ENCODE results near the gene TSC2. TPM values are rescaled to one million over a fixed set of nuclear protein-coding genes. Genes with fewer than 3 reads are reported as not detected.

TSC2 gene
- total and polyA plus RNA-seq, 2 donors, result 22.7 to 61.8 TPM

DNA sequence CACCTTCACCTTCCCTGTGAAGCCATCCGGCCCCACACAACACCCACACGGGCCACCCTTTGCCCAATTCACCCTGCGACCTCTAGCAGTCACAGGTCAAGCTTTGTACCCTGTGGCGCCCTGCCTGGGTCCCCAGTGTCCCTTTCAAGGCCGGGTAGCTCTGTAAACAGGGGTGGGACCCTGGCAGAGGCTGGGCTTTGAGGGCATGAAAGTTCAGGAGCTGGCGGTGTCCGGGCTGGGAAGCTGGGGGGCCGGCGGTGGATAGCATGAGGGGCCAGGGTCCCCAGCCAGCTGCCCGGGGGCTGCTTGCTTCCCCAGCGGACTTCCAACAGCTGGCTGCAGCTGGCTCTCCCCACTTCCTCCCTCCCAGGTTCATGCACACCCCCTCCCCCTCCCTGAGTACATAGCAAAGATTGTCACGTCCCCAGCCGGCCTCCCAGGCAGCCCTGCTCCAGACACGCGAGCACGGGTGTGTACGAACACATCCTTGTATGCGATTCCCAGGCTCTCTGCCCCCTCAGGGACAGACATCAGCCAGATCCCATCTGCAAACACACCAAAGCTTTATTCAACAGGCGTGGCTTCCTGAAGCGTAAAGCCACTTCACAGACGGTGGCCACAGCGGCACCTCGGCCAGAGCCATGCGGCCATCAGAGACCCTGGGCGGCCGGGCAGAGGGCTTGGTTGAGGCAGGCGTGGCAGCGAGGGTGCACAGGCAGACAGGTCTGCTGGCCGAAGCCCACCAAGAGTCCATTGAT is 8.3 kb upstream of the TSC2 start:
- peaks cover 0 to 49% of the 10 kb centered on the region in 2 donors for H3K4me1 ChIP-seq (ENCODE audit: control insufficient read depth in 2 of 2, insufficient read depth in 2 of 2, low read length in 2 of 2)
- H3K27ac ChIP-seq (ENCODE audit: low read depth in 1 of 2, low read length in 1 of 2), result no peak overlapping the region
- no peaks in the 10 kb centered on the region for H3K27me3 ChIP-seq (ENCODE audit: control insufficient read depth in 2 of 2, insufficient read depth in 1 of 2, low read length in 1 of 2)
- H3K9me3 ChIP-seq (ENCODE audit: control insufficient read depth in 2 of 2, insufficient read depth in 1 of 2, low read length in 1 of 2), result no peaks in the 10 kb centered on the region
- H3K4me3 ChIP-seq (ENCODE audit: low read length in 2 of 2), result no peak overlapping the region
- H3K36me3 ChIP-seq (ENCODE audit: control insufficient read depth in 2 of 2, insufficient read depth in 2 of 2, low read length in 1 of 2), result peaks cover 0 to 6% of the 10 kb centered on the region in 2 donors
- 90% methylated on average over 29 of the region's 29 CpGs for WGBS
- DNase-seq (ENCODE audit: low read depth in 6 of 9, low spot score in 9 of 9), result no peak

DNA sequence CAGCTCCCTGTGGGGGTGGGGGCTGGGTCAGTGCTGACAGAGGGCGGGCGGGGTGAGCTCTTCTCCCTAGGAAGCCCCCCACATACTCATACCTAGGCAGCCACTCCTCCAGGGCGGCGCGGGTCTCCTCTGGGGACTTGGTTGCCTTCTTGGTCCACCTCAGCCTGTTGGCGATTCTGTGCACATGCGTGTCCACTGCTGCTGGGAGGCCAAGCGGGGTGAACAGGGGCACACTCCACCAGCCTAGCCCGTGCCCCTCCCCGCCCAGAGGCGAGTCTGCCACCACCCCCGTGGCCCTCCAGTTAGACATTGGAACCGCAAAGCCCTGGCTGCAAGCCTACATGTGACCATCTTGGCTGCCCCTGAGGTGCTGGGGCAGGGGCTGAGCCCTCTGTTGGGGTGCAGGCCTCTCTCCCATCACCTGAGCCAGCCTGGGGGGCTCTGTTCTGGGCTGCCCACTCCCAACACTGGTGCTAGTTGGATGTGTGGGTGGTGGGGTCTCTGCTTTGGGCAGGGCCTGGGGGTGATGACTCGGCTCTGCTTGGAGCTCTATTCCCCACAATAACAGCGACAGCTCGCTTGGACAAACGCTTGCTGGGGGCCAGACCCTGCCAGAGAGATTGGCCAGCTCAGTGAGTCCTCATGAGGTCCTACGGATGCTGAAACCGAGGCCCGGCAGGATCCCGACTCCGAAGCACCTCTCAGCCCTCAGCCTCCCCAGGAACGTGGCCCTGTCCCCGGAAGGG is 7.6 kb upstream of the TSC2 start:
- no peak overlapping the region for H3K27ac ChIP-seq (ENCODE audit: low read depth in 1 of 2, low read length in 1 of 2)
- peaks cover 0 to 6% of the 10 kb centered on the region in 2 donors for H3K36me3 ChIP-seq (ENCODE audit: control insufficient read depth in 2 of 2, insufficient read depth in 2 of 2, low read length in 1 of 2)
- no peak for DNase-seq (ENCODE audit: low read depth in 6 of 9, low spot score in 9 of 9)
- H3K4me1 ChIP-seq (ENCODE audit: control insufficient read depth in 2 of 2, insufficient read depth in 2 of 2, low read length in 2 of 2), result peaks cover 0 to 49% of the 10 kb centered on the region in 2 donors
- H3K27me3 ChIP-seq (ENCODE audit: control insufficient read depth in 2 of 2, insufficient read depth in 1 of 2, low read length in 1 of 2), result no peaks in the 10 kb centered on the region
- H3K4me3 ChIP-seq (ENCODE audit: low read length in 2 of 2), result no peak overlapping the region
- no peaks in the 10 kb centered on the region for H3K9me3 ChIP-seq (ENCODE audit: control insufficient read depth in 2 of 2, insufficient read depth in 1 of 2, low read length in 1 of 2)
- 96% methylated on average over 24 of the region's 24 CpGs for WGBS

DNA sequence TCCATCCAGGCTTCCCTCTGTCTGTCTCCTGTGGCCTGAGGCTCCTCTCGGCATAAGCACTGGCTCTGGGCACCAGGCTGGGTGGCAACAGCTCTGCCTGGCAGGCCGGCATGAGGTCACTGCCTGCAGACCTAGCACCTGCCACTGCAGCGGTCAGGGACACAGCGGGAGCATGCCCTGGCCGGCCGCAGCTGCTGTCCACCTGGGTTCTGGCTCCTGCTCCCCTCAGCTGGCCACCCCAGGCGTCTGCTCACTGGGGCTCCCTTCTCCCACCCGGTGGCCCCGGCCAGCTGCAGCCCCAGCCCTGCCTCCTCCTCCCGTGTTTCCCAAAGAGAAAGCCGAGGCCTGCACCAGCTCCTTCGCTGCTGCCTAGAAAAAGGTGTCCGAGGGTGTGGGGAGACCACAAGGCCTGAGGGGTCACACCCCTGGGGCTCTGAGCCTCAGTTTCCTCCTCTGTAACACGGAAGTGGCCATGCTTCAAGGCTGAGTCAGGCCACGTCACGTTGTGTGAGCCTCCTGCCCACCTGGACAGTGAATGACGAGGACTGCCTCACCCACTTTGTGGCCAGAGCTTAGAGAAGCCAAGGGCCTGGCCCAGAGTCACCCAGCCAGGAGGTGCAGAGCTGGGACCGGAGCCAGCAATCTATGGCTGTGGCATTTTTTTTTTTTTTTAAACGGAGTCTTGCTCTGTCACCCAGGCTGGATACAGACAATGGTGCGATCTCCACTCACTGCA is 6.8 kb upstream of the TSC2 start:
- Histone ChIP-seq H3K4me1 (ENCODE audit: control insufficient read depth in 2 of 2, insufficient read depth in 2 of 2, low read length in 2 of 2) (peaks cover 0 to 43% of the 10 kb centered on the region in 2 donors), H3K9me3 (ENCODE audit: control insufficient read depth in 2 of 2, insufficient read depth in 1 of 2, low read length in 1 of 2) (no peaks in the 10 kb centered on the region), H3K27ac (ENCODE audit: low read depth in 1 of 2, low read length in 1 of 2) (no peak overlapping the region), H3K27me3 (ENCODE audit: control insufficient read depth in 2 of 2, insufficient read depth in 1 of 2, low read length in 1 of 2) (no peaks in the 10 kb centered on the region), H3K4me3 (ENCODE audit: low read length in 2 of 2) (no peak overlapping the region), H3K36me3 (ENCODE audit: control insufficient read depth in 2 of 2, insufficient read depth in 2 of 2, low read length in 1 of 2) (peaks cover 0 to 6% of the 10 kb centered on the region in 2 donors)
- WGBS, result 97% methylated on average over 20 of the region's 20 CpGs
- DNase-seq (ENCODE audit: low read depth in 6 of 9, low spot score in 9 of 9), result no peak

DNA sequence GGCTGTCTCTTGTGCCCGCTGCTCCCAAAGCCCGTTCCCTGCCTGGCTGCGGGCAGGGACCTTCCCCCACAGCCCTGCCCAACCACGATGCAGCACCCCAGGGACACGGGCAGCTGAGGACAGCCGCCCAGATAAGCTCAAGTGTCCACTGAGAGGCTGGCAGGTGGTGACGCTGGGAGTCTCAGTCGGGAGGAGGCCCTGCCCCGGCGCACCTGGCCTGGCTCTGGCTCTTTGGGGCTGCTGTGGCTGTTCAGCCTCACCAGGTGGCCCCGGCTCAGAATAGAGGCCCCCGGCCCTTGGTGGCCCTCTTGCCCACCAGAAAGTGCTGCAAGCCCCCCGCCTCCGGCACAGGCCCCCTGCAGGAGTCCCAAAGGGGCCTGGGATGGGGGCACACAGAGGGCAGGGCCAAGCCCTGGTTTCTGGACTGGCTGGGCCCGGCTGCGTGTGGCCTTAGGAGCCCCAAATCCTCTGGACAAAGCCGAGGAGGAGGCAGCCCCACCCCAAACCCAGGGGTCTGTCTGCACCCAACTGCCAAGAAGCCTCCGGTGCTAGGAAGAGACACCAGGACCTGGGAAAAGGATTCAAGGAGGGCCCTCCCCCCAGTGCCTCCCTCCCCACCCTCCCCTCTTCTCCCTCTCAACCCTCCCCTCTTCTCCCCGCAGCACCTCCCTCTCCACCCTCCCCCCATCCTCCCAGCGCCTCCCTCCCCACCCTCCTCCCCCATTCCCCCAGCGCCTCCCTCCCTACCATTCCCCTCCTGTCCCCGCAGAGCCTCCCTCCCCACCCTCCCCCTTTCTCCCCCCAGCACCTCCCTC is 5.4 kb upstream of the TSC2 start:
- DNase-seq (ENCODE audit: low read depth in 6 of 9, low spot score in 9 of 9), result no peak
- Histone ChIP-seq H3K27me3 (ENCODE audit: control insufficient read depth in 2 of 2, insufficient read depth in 1 of 2, low read length in 1 of 2) (no peaks in the 10 kb centered on the region), H3K9me3 (ENCODE audit: control insufficient read depth in 2 of 2, insufficient read depth in 1 of 2, low read length in 1 of 2) (no peaks in the 10 kb centered on the region), H3K4me3 (ENCODE audit: low read length in 2 of 2) (no peak overlapping the region), H3K27ac (ENCODE audit: low read depth in 1 of 2, low read length in 1 of 2) (peak overlapping the region in 1 of 2 donors; percentile 43), H3K36me3 (ENCODE audit: control insufficient read depth in 2 of 2, insufficient read depth in 2 of 2, low read length in 1 of 2) (peaks cover 0 to 6% of the 10 kb centered on the region in 2 donors), H3K4me1 (ENCODE audit: control insufficient read depth in 2 of 2, insufficient read depth in 2 of 2, low read length in 2 of 2) (peaks cover 4 to 53% of the 10 kb centered on the region in 2 donors)
- 83% methylated on average over 22 of the region's 22 CpGs for WGBS

DNA sequence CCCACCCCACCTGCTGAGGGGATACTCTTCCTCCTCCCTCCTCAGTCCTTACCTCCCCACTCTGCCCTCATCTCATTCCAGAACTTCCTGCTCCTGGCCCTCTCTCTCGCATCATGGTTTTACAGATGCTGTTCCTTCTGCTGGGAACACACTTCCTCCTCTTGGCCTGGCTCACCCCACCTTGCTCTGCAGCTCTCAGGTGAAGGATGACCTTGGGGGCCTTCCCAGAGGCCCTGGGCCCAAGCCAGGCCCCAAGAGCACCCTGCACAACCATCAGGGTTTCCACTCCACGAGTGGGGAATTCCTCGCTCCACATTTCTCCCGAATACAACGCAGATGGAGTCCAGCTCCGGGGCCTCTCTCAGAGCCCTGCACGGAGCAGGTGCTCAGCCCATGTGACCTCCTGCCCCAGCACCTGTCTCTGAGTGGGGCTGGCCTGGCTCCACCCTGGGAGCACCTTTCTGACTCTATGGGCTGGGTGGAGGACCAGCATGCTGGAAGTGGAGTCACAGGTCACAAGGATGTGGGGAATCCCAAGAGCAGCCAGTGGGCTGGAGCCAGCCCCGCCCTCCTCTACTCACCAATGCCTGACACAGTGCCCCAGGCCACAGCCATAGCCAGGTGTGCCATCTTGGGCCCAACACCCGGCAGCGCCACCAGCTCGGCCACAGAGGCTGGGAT is 4.7 kb upstream of the TSC2 start:
- peaks cover 0 to 6% of the 10 kb centered on the region in 2 donors for H3K36me3 ChIP-seq (ENCODE audit: control insufficient read depth in 2 of 2, insufficient read depth in 2 of 2, low read length in 1 of 2)
- 95% methylated on average over 11 of the region's 11 CpGs for WGBS
- H3K9me3 ChIP-seq (ENCODE audit: control insufficient read depth in 2 of 2, insufficient read depth in 1 of 2, low read length in 1 of 2), result no peaks in the 10 kb centered on the region
- peak overlapping the region in 1 of 2 donors; percentile 45 for H3K27ac ChIP-seq (ENCODE audit: low read depth in 1 of 2, low read length in 1 of 2)
- peaks cover 4 to 46% of the 10 kb centered on the region in 2 donors for H3K4me1 ChIP-seq (ENCODE audit: control insufficient read depth in 2 of 2, insufficient read depth in 2 of 2, low read length in 2 of 2)
- no peaks in the 10 kb centered on the region for H3K27me3 ChIP-seq (ENCODE audit: control insufficient read depth in 2 of 2, insufficient read depth in 1 of 2, low read length in 1 of 2)
- H3K4me3 ChIP-seq (ENCODE audit: low read length in 2 of 2), result no peak overlapping the region
- DNase-seq (ENCODE audit: low read depth in 6 of 9, low spot score in 9 of 9), result no peak

DNA sequence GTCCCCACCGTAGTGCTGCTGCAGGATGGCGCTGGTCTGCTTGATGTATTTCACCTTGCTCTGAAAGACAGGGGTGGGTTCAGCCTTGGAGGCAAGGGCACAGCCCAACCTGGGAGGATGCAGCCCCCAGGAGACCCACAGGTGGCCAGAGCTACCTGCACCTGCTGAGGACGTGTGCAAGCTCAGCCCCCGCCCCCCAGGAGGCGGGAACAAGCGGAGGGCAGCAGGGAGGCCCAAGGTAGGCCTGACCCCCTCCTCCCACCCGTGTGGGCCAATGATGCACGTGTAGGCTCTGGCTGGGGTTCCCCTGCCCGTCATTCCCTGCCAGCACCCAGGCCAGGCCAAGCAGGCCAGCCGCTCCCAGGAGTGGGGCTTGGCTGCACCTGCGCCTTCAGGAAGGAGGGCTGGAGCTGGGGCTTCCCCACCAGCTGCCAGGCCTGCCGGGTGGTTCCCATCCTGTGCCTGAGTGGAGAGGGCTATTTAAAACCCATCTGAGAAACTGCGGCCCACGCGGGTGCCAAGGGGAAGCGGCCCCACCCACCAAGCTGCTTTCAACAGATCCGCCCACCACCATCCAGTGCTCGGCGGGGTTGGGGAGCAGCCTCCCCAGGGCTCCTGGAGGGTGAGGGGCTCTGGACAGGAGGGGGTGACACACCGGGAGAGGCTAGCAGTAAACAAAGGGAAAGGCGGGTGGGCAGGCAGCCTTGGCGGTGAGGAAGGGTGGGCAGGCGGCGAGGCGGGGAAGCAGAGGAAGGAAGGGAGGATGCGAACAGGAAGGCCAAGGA is 3.9 kb upstream of the TSC2 start:
- no peaks in the 10 kb centered on the region for H3K9me3 ChIP-seq (ENCODE audit: control insufficient read depth in 2 of 2, insufficient read depth in 1 of 2, low read length in 1 of 2)
- DNase-seq (ENCODE audit: low read depth in 6 of 9, low spot score in 9 of 9), result no peak
- peaks cover 0 to 6% of the 10 kb centered on the region in 2 donors for H3K36me3 ChIP-seq (ENCODE audit: control insufficient read depth in 2 of 2, insufficient read depth in 2 of 2, low read length in 1 of 2)
- no peak overlapping the region for H3K4me3 ChIP-seq (ENCODE audit: low read length in 2 of 2)
- H3K27ac ChIP-seq (ENCODE audit: low read depth in 1 of 2, low read length in 1 of 2), result peak overlapping the region in 1 of 2 donors; percentile 45
- WGBS, result 87% methylated on average over 26 of the region's 26 CpGs
- H3K4me1 ChIP-seq (ENCODE audit: control insufficient read depth in 2 of 2, insufficient read depth in 2 of 2, low read length in 2 of 2), result peaks cover 10 to 47% of the 10 kb centered on the region in 2 donors
- H3K27me3 ChIP-seq (ENCODE audit: control insufficient read depth in 2 of 2, insufficient read depth in 1 of 2, low read length in 1 of 2), result no peaks in the 10 kb centered on the region

DNA sequence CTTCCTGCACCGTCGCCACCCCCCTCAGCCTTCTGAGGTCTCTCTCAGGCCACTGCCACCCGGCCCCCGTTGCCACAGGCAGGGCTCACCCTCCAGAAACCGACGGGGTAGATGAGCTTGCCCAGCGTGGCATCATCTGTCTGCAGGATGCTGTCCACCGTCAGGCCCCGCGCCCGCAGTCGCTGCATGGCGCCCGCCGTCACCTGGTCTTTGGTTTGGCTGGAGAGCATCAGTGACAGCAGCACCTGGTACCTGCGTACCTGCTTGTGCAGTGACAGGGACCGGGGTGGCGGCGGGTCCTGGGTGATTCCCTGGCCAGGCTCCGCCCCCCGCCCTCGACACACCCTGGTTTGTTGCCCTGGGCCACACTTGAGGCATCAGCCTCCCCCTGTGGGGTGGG is 3.2 kb upstream of the TSC2 start:
- Histone ChIP-seq H3K27ac (ENCODE audit: low read depth in 1 of 2, low read length in 1 of 2) (no peak overlapping the region), H3K36me3 (ENCODE audit: control insufficient read depth in 2 of 2, insufficient read depth in 2 of 2, low read length in 1 of 2) (peaks cover 2 to 6% of the 10 kb centered on the region in 2 donors), H3K27me3 (ENCODE audit: control insufficient read depth in 2 of 2, insufficient read depth in 1 of 2, low read length in 1 of 2) (no peaks in the 10 kb centered on the region), H3K9me3 (ENCODE audit: control insufficient read depth in 2 of 2, insufficient read depth in 1 of 2, low read length in 1 of 2) (no peaks in the 10 kb centered on the region), H3K4me3 (ENCODE audit: low read length in 2 of 2) (no peak overlapping the region), H3K4me1 (ENCODE audit: control insufficient read depth in 2 of 2, insufficient read depth in 2 of 2, low read length in 2 of 2) (peaks cover 10 to 42% of the 10 kb centered on the region in 2 donors)
- 94% methylated on average over 22 of the region's 22 CpGs for WGBS
- no peak for DNase-seq (ENCODE audit: low read depth in 6 of 9, low spot score in 9 of 9)

All from thymus (tissue), 11 donors.